GM10266 (cell line): Measurements from ENCODE around the gene PSMB2.

Experiments
- DNase-seq: peaks from one replicate; pipeline ENCODE4 v3.0.0; 2012; ENCODE audit errors: extremely low spot score
- CTCF ChIP-seq: IDR thresholded peaks from 2 replicates; pipeline ENCODE4 v1.5.1; 2012; ENCODE audit warnings: mild to moderate bottlenecking, low read depth; ENCODE audit not compliant: control insufficient read depth, insufficient read depth; ENCODE audit errors: missing control alignments

PSMB2 gene

GRCh38 chr1:35571263-35571662 lies 70.1 kb downstream of the PSMB2 start:
- TF ChIP-seq CTCF = no peak
- no peak for DNase-seq

GRCh38 chr1:35570589-35571137 lies 70.7 kb downstream of the PSMB2 start:
- no peak for DNase-seq

GRCh38 chr1:35569936-35570335 lies 71.4 kb downstream of the PSMB2 start:
- DNase-seq = no peak
- no peak for TF ChIP-seq CTCF

More at GRCh38 chr1:35570589-35571137, 70.7 kb downstream of the PSMB2 start:
- no peak for TF ChIP-seq CTCF

- peak; percentile 91 for TF ChIP-seq CTCF
Measured at GRCh38 chr1:35568975-35569395, 72.3 kb downstream of the PSMB2 start.

GRCh38 chr1:35567947-35568558 lies 73.3 kb downstream of the PSMB2 start:
- no peak for TF ChIP-seq CTCF

More at GRCh38 chr1:35568975-35569395, 72.3 kb downstream of the PSMB2 start:
- DNase-seq = peak; percentile 90

GRCh38 chr1:35565742-35566133 lies 75.6 kb downstream of the PSMB2 start:
- no peak for TF ChIP-seq CTCF
- DNase-seq = no peak

More at GRCh38 chr1:35567947-35568558, 73.3 kb downstream of the PSMB2 start:
- no peak for DNase-seq

- DNase-seq = no peak
- no peak for TF ChIP-seq CTCF
Measured at GRCh38 chr1:35564884-35565741, 76.2 kb downstream of the PSMB2 start.
